Measurements from ENCODE around the gene TAS2R30.
"Not testable (repeated sequence)": the region's sequence is repeated elsewhere in the genome, so short reads cannot be mapped to it uniquely, and the experiment has no call there.

The TAS2R30 gene

GRCh38 chr12:11111213-11111612 is 23.2 kb downstream of the TAS2R30 start:
- DNase-seq, result not testable (repeated sequence)

- no peak for DNase-seq
Measured at GRCh38 chr12:11108862-11109261, 25.6 kb downstream of the TAS2R30 start.

- DNase-seq, result no peak
Measured at GRCh38 chr12:11107719-11108118, 26.7 kb downstream of the TAS2R30 start.

GRCh38 chr12:11106288-11106687 is 28.2 kb downstream of the TAS2R30 start:
- DNase-seq, result no peak

- DNase-seq, result no peak
Measured at GRCh38 chr12:11105546-11105945, 28.9 kb downstream of the TAS2R30 start.

- not testable (repeated sequence) for DNase-seq
Measured at GRCh38 chr12:11094910-11095309, 39.5 kb downstream of the TAS2R30 start.

GRCh38 chr12:11092128-11092527 is 42.3 kb downstream of the TAS2R30 start, which contains the start of gene TAS2R43:
Gene TAS2R43 (minus strand): TSS chr12:11092313. CDS start chr12:11092229, 84 bp downstream.
- no peak for DNase-seq

- DNase-seq, result no peak
Measured at GRCh38 chr12:11089246-11089645, 45.2 kb downstream of the TAS2R30 start.

GRCh38 chr12:11085419-11085818 is 49.0 kb downstream of the TAS2R30 start:
- DNase-seq, result no peak
